SKM-1 (cell line): ENCODE measurements around the gene SLX4IP.
"Not testable (repeated sequence)": the region's sequence is repeated elsewhere in the genome, so short reads cannot be mapped to it uniquely, and the experiment has no call there.

Source experiments
- DNase-seq: peaks from one replicate; lab custom pipeline; 2025; ENCODE audit not compliant: unreplicated experiment; lab: John Stamatoyannopoulos, UW

The SLX4IP gene

GRCh38 chr20:10434832-10435812 lies at the start of gene SLX4IP:
Gene SLX4IP (plus strand): TSS chr20:10435305. CDS start chr20:10458205, 22,900 bp downstream.
- peak; percentile 43 for DNase-seq

GRCh38 chr20:10385850-10386544 lies 49.1 kb upstream of the SLX4IP start:
- DNase-seq = no peak

DNA sequence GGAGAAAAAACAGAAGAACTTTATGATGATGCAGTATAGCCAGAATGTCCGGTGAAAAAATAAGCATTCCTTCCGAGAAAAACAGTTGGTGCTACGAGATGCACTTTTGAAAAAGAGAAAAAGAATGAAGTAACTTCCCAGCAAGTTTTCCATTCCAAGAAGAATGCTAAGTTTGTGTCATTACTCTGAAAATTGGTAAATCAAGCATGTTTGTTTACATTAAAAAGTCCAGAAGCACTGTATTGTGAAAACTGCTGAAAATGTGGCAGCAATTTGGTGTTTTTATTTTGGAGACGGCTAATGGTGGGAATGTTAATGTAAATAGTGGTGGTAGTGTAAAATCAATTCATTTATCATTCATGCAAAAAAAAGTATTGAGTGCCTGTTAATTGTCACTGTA lies 47.4 kb upstream of the SLX4IP start:
- DNase-seq = no peak

GRCh38 chr20:10388597-10388996 lies 46.5 kb upstream of the SLX4IP start:
- DNase-seq = no peak

- no peak for DNase-seq
Observed at GRCh38 chr20:10390709-10391108, 44.4 kb upstream of the SLX4IP start.

DNA sequence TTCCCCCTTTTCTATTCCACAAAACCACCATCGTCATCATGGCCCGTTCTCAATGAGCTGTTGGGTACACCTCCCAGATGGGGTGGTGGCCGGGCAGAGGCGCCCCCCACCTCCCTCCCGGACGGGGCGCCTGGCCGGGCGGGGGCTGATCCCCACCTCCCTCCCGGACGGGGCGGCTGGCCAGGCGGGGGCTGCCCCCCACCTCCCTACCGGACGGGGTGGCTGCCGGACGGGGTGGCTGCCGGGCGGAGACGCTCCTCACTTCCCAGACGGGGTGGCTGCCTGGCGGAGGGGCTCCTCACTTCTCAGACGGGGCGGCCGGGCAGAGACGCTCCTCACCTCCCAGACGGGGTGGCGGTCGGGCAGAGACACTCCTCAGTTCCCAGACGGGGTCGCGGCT lies 40.4 kb upstream of the SLX4IP start:
- DNase-seq = not testable (repeated sequence)

DNA sequence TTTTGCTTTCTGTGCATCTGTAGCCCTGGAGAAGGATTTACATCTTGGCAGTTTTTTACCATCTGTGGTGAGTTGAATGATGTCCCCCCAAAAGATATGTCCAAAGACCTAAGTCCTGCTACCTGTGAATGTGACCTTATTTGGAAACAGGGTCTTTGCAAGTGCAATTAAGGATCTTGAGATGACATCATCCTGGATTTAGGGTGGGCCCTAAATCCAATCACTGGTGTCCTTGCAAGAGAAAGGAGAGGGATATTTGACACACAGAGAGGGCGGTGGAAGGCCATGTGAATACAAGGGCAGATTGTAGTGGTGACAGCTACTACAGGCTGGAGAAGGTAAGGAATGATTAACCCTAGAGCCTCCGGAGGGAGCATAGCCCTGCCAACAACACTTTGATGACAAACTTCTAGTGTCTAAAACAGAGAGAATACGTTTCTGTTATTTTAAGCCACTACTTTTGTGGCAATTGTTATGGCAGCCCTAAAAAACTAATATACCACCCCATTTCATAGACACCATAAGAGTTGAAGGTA lies 36.2 kb upstream of the SLX4IP start:
- no peak for DNase-seq

- DNase-seq = no peak
Observed at GRCh38 chr20:10402938-10403608, 32.0 kb upstream of the SLX4IP start.

DNA sequence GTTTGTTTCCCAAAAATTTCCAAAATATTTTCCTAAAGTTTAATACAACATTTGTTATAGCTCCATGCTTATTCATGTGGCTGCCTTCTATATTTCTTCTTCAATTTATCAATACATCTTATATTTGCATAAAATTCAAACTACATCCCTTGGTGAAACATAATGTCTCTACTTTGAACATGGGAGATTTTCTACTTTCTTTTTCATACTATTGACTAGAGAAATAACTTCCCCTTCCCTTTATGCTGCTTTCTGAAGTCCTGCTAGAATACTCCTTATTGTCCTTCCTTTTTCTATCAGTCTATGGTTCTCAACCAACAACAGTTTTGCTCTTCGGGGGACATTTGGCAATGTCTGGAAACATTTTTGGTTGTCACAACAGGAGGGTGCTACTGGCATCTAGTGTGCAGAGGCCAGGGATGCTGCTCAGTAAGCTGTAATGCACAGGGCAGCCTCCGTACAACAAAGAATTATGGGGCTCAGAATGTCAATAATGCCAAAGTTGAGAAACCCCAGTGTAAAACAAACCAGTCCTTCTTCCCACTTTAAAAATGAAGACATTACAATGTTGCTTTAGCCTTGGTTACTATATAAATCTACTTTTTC lies 31.0 kb upstream of the SLX4IP start:
- DNase-seq = no peak

GRCh38 chr20:10404959-10405530 lies 30.1 kb upstream of the SLX4IP start:
- DNase-seq = no peak

- DNase-seq = no peak
Observed at GRCh38 chr20:10408108-10408813, 26.8 kb upstream of the SLX4IP start.

DNA sequence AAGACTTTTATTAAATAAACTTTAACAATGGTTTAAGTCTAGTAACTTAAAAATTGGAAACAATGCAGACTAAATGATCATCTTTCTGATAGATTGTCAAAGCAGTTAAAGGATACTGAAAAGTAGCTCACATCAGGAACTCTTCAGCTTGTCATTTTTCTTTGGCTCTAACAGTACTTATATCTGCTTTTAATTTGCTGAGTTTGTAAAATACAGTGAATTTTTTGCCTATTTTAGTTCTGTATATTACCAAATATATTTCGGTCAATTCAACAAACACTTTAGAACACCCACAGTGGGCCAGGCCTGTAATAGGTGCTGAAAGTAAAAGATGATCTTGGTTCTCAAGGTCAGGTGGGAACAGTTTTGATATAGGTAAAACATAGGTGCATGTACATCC lies 23.4 kb upstream of the SLX4IP start:
- no peak for DNase-seq

DNA sequence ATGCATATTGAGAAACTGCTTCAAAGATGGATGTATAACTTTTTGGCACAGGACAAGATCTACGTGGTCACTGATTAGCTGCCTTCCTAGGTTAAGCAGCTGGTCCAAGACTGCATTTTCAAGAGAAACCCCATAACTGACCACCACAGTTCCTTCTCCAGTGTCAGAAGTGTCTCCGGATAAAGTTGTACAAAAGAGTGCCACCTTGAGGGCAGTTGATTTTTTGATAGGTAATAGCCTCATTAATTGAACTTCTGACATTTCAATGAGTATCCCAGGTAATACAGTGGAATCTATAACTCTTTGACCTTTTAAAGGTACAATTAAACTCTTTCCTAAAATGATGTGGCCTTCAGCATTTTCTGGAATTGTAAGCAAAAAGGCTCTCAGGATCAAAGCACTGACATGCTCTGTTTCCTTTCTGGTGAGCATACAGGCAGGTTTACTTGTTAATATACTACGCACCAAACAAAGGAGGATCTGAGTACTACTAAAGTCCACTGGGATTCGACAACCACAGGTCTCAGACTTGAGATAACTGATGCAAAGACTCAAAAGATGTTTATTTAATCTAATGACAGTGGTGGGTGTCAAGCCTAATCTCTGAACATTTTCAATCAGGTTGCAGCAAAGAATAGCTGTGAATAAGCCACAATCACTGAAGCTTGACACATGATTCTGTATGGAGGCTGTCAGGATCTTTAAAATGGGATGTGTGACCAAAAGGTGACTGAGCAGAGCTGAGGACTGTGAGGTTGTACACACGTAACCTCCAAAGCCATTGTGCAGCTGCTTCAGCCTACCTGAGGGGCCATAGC lies 22.3 kb upstream of the SLX4IP start:
- no peak for DNase-seq

GRCh38 chr20:10415013-10415650 lies 20.0 kb upstream of the SLX4IP start:
- DNase-seq = no peak

DNA sequence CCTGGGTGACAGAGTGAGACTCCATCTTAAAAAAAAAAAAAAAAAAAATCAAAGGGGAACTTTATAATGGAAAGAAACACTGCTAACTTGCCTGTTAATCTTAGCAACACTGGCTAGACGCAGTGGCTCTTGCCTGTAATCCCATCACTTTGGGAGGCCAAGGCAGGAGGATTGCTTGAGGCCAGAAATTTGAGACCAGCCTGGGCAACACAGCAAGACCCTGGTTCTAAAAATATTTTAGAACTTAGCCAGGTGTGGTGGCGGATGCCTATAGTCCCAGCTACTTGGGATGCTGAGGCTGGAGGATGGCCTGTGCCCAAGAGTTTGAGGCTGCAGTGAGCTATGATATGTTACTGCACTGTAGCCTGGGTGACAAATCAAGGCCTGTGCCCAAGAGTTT lies 17.9 kb upstream of the SLX4IP start:
- DNase-seq = not testable (repeated sequence)

DNA sequence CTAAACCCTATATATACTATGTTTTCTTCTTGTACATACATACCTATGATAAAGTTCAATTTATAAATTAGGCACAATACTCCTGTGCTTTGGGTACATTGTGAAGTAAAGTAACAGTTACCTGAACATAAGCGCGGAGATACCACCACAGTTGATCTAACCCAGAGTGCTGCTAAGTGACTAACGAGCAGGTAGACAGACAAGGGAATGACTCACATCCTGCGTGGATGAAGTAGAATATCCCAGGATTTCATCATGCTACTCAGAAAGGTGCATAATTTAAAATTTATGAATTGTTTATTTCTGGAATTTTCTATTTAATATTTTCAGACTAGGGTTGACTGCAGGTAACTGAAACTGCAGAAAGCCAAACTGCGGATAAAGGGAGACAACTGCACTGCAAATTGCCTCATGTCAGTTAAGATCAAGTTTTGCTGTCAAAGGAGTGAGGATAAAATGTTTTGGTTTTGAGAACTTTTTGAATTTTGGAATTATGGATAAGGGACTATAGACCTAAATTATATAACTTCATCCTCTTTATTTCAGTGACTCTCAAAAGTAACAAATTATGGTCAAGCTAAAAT lies 15.5 kb upstream of the SLX4IP start:
- no peak for DNase-seq

- no peak for DNase-seq
Observed at GRCh38 chr20:10423735-10424134, 11.4 kb upstream of the SLX4IP start.

- peak; percentile 1 for DNase-seq
Observed at GRCh38 chr20:10427060-10427692, 7.9 kb upstream of the SLX4IP start.
